HepG2 (cell line): ENCODE results near the gene GRK3. TPM values are rescaled to one million over a fixed set of nuclear protein-coding genes. Genes with fewer than 3 reads are reported as not detected.

Experiments
- ATF2 ChIP-seq: sonication (generic); formaldehyde crosslinking; IDR thresholded peaks from 2 replicates; pipeline ENCODE4 v1.4.0; 2020; ENCODE audit warnings: missing genetic modification reagents
- FOXM1 ChIP-seq: sonication (generic); formaldehyde crosslinking; IDR thresholded peaks from 2 replicates; pipeline ENCODE4 v1.5.0; 2020; ENCODE audit warnings: missing genetic modification reagents
- FOXP1 ChIP-seq, 2 experiments: fragments of 450-650 bp in 1 of 2; IDR thresholded peaks; 2 replicates each; pipeline ENCODE4 v1.6.1; 2017 to 2018; ENCODE audit warnings: antibody characterized with exemption in 1 of 2
- FOXP4 ChIP-seq: sonication (generic); formaldehyde crosslinking; IDR thresholded peaks from 2 replicates; pipeline ENCODE4 v1.4.0; 2020; ENCODE audit warnings: missing genetic modification reagents
- NFRKB ChIP-seq: fragments of 450-650 bp; IDR thresholded peaks from 2 replicates; pipeline ENCODE4 v1.6.1; 2017
- RNF2 ChIP-seq: fragments of 450-650 bp; conservative IDR thresholded peaks from 2 replicates; pipeline ENCODE4 v1.6.1; 2016; ENCODE audit warnings: low read depth
- SMAD9 ChIP-seq: sonication (generic); formaldehyde crosslinking; IDR thresholded peaks from 2 replicates; pipeline ENCODE4 v1.5.1; 2020; ENCODE audit warnings: mild to moderate bottlenecking, missing genetic modification reagents
- SOX13 ChIP-seq, 3 experiments: fragments of 450-650 bp in 1 of 3; sonication (generic) in 1 of 3; formaldehyde crosslinking in 1 of 3; IDR thresholded peaks in 2 of 3; conservative IDR thresholded peaks in 1 of 3; 2 replicates each; pipeline versions ENCODE4 v1.5.0 to v1.6.1; 2016 to 2020; ENCODE audit warnings: antibody characterized with exemption in 1 of 3, mild to moderate bottlenecking in 1 of 3, missing compliant biosample characterization in 1 of 3, missing genetic modification reagents in 1 of 3, moderate library complexity in 1 of 3
- SOX6 ChIP-seq, 2 experiments: fragments of 450-650 bp in 1 of 2; sonication (generic) in 1 of 2; formaldehyde crosslinking in 1 of 2; IDR thresholded peaks; 2 replicates each; pipeline versions ENCODE4 v1.4.0 to v1.6.1; 2017 to 2020; ENCODE audit warnings: antibody characterized with exemption in 1 of 2, mild to moderate bottlenecking in 1 of 2, missing genetic modification reagents in 1 of 2
- ZBTB26 ChIP-seq: IDR thresholded peaks from 2 replicates; pipeline ENCODE4 v1.6.1; 2016; ENCODE audit warnings: missing compliant biosample characterization, missing genetic modification reagents, borderline replicate concordance
- ZNF275 ChIP-seq: sonication (generic); formaldehyde crosslinking; IDR thresholded peaks from 2 replicates; pipeline ENCODE4 v1.8.0; 2022; ENCODE audit warnings: missing genetic modification reagents, mild to moderate bottlenecking, inconsistent platforms, borderline replicate concordance
- ZNF646 ChIP-seq: sonication (generic); formaldehyde crosslinking; IDR thresholded peaks from 2 replicates; pipeline ENCODE4 v1.9.0; 2021; ENCODE audit warnings: mild to moderate bottlenecking, missing genetic modification reagents
- polyA plus RNA-seq, 8 experiments: library from polyadenylated mRNA; depleted of rRNA in 3 of 8; stranded (reverse) in 7 of 8; unstranded in 1 of 8; fragments of >200 nt; fragmentation: Illumina TruSeq in 4 of 8; extraction: Trizol in 4 of 8; gene quantifications; 2 replicates each; pipeline versions ENCODE4 v1.2.1 to v1.2.3, GENCODE V29; 2011 to 2016; ENCODE audit warnings: low read depth in 4 of 8, missing spikeins in 1 of 8, mixed read lengths in 1 of 8; ENCODE audit not compliant: insufficient read depth in 1 of 8
- total RNA-seq, 5 experiments: library from RNA; depleted of rRNA; stranded (reverse); fragments of >200 nt; fragmentation: Illumina TruSeq; extraction: Trizol; gene quantifications; 2 replicates each; pipeline ENCODE4 v1.2.3, GENCODE V29; 2016; ENCODE audit warnings: low read depth in 1 of 5

Gene GRK3
- total and polyA plus RNA-seq, 2 of the 13 experiments (the other 11 are each of a cell fraction or from before 2014, with no cell fraction given), result 8.5 to 16.7 TPM

GRCh38 chr22:25518000-25518663, 46.3 kb upstream of the GRK3 start (continued):
- no peak for TF ChIP-seq SOX13 (IDR thresholded peaks at IDR 0.05)
- TF ChIP-seq SOX13 (CRISPR knock-in tag; conservative IDR thresholded peaks at IDR 0.05 in 1 of 2, IDR thresholded peaks at IDR 0.05 in 1 of 2), result peak in 1 of 2 experiments; percentile 62; a peak in 2 of 4 replicates
- peak; percentile 51 for TF ChIP-seq FOXP4 (CRISPR knock-in tag)
- TF ChIP-seq ZBTB26 (CRISPR knock-in tag), result peak; percentile 79; the same call in 1 of the 2 replicates
- TF ChIP-seq RNF2, result no peak
- TF ChIP-seq ZNF275, result no peak
- no peak for TF ChIP-seq SOX6 (IDR thresholded peaks at IDR 0.05)
- no peak for TF ChIP-seq SOX6 (CRISPR knock-in tag; IDR thresholded peaks at IDR 0.05)
- TF ChIP-seq SMAD9 (CRISPR knock-in tag), result no peak
- TF ChIP-seq ATF2 (CRISPR knock-in tag), result no peak
- no peak for TF ChIP-seq ZNF646
- TF ChIP-seq FOXM1 (CRISPR knock-in tag), result no peak
- no peak for TF ChIP-seq FOXP1 (IDR thresholded peaks at IDR 0.05)
- peak; percentile 64; the same call in 1 of the 2 replicates for TF ChIP-seq FOXP1 (CRISPR knock-in tag; IDR thresholded peaks at IDR 0.05)
- no peak for TF ChIP-seq NFRKB
